ENCODE measurements around the gene MSH4. TPM values are rescaled to one million over a fixed set of nuclear protein-coding genes. Genes with fewer than 3 reads are reported as not detected.
"Not testable (repeated sequence)": the region's sequence is repeated elsewhere in the genome, so short reads cannot be mapped to it uniquely, and the experiment has no call there.

The MSH4 gene
- under 1 TPM; 0.14 to 0.53 (median 0.37) TPM for polyA plus RNA-seq (ENCODE audit: insufficient read length in 4 of 4)

DNA sequence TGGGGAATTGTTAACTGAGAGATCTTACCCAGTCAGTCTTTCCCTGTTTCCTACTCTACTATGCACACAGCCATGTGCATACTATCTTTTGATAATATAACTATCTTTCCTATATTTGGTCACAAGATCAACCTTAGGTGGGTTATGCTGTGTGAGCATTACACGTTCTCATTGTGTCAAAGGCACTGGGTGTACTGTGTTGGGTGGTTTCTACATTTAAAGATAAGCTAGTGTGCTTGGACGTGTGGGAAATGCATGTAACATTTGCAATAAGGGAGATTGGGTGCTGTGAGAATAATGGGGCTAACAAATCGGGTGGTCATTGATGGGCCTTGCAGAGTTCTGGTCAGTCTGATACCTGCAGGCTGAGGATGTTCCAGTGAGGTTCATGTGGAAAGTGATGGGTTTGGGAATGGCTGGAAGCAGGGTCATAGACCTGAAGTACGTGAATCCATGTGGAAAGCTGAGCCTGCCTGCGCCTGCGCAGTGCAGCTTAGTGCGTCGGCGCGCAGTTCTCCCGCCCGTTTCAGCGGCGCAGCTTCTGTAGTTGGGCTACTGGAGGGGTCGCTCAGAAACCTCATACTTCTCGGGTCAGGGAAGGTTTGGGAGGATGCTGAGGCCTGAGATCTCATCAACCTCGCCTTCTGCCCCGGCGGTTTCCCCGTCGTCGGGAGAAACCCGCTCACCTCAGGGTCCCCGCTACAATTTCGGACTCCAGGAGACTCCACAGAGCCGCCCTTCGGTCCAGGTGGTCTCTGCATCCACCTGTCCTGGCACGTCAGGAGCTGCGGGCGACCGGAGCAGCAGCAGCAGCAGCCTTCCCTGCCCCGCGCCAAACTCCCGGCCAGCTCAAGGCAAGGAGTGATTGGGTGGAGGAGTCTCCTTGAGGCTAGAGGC is at the start of gene MSH4:
Gene MSH4 (plus strand): TSS at position 507 of the 897 bp plus-strand sequence. CDS start 104 bp downstream, at position 611.
- DNase-seq (ENCODE audit: low read depth in 4 of 4, low spot score in 3 of 4), result no peak

DNA sequence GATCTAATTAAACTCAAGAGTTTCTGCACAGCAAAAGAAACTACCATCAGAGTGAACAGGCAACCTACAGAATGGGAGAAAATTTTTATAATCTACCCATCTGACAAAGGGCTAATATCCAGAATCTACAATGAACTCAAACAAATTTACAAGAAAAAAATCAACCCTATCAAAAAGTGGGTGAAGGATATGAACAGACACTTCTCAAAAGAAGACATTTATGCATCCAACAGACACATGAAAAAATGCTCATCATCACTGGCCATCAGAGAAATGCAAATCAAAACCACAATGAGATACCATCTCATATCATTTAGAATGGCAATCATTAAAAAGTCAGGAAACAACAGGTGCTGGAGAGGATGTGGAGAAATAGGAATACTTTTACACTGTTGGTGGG is 39.5 kb upstream of the MSH4 start:
- DNase-seq (ENCODE audit: low read depth in 4 of 4, low spot score in 3 of 4), result not testable (repeated sequence)

DNA sequence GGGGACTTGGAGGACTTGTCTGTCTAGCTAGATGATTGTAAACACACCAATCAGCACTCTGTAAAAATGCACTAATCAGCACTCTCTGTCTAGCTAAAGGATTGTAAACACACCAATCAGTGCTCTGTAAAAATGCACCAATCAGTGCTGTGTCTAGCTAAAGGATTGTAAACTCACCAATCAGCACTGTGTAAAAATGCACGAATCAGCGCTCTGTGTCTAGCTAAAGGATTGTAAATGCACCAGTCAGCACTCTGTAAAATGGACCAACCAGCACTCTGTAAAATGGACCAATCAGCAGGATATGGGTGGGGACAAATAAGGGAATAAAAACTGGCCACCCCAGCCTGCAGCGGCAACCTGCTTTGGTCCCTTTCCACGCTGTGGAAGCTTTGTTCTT is 38.1 kb upstream of the MSH4 start:
- not testable (repeated sequence) for DNase-seq (ENCODE audit: low read depth in 4 of 4, low spot score in 3 of 4)

DNA sequence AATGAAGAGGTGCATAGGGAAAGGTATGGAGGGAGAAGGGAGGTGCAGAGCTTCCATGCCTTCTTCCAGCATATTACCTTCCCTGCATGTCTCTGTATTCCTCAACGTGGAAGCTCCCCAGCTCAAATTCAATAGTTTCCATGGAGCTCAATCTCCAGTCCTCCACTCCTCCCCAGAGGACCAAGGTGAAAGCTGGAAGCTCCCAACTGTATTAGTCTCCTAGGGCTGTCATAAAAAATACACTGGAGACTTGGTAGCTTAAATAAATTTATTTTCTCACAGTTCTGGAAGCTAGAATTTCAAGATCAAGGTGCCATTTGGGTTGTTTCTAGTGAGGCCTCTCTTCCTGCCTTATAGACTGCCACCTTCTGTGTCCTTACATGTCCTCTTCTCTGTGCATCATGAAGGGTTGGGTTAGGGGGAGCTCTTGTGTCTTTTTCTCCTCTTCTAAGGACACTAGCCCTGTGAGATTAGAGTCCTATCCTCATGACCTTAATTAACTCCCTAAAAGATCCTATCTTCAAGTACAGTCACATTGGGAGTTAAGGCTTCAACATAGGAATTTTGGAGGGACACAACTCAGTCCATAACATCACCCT is 32.5 kb upstream of the MSH4 start:
- DNase-seq (ENCODE audit: low read depth in 4 of 4, low spot score in 3 of 4), result no peak

DNA sequence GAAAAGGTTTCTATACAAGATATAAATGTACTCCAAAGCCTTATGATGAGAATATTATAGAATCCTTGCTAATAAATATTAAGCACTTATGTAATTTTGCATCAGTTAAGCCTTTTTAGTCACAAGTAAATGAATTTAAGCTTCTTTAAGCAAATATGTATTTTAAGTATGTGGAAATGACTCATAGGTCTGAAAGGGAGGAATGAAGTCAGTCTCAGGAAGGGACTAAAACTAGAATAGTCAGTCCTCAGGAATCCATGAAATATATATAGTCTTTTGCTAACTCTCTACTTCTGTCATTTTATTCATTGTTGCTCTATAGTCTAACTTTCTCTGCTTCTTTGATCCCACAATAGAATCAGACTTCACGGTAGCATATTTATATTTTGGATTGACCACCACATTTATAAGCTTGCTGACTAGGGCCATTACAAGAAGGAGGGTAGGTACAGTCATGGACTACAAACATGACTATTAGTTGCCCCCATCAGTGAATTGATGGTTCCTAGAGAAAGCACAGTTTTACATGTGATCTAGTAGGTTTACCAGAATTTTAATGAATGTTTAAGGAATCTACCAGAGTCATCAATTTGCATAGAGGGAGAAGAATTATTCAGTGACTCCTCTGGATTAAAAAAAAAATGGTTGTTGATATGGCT is 30.9 kb upstream of the MSH4 start:
- DNase-seq (ENCODE audit: low read depth in 4 of 4, low spot score in 3 of 4), result no peak

DNA sequence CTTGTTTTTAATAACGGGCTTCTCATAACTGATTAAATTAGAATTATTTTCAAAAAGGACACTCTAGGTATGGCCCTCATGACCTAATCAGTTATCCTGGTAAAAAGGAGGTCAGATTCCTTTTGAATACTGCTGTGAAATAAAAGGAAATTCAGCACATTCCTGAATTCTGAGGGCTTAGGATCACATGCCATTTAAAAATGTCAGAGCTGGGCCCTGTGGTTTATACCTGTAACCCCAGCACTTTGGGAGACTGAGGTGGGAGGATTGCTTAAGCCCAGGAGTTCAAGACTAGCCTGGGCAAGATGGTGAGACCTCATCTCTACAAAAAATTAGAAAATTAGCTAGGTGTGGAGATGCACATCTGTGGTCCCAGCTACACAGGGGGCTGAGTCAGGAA is 28.7 kb upstream of the MSH4 start:
- DNase-seq (ENCODE audit: low read depth in 4 of 4, low spot score in 3 of 4), result no peak

DNA sequence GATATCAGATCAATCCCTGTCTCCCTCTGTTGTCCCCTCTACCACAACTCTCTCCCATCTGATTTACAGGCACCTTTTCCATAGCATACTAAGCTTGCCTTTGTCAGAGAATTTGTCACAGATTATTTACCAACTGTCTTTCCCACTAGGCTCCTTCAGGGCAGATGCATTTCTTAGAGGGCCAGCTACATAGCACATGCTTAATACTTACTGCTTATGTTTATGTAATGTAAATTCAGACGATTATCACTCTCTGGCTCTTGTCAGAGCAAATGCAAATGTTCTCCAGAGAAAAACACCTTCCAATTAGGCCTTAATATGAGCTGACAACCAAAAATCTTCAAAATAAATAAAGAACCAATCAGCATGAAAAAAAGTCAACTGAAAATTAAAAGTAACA is 25.9 kb upstream of the MSH4 start:
- no peak for DNase-seq (ENCODE audit: low read depth in 4 of 4, low spot score in 3 of 4)

DNA sequence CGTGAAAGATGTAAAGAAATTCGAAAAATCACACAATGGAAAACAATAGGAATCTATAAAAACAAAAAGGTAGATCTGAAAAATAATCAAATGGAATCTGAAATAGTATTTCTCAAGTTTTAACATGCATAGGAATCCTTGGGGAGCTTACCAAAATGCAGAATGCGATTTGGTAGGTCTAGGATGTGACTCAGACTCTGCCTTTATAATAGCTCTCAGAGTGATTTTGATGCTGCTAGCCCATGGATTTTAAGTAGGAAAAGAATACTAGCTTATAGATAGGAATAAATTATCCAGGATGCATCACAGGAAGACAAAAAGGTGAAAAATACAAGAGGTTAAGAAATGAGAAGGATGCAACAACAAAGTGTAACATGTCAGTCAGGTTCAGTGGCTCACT is 24.7 kb upstream of the MSH4 start:
- DNase-seq (ENCODE audit: low read depth in 4 of 4, low spot score in 3 of 4), result no peak

DNA sequence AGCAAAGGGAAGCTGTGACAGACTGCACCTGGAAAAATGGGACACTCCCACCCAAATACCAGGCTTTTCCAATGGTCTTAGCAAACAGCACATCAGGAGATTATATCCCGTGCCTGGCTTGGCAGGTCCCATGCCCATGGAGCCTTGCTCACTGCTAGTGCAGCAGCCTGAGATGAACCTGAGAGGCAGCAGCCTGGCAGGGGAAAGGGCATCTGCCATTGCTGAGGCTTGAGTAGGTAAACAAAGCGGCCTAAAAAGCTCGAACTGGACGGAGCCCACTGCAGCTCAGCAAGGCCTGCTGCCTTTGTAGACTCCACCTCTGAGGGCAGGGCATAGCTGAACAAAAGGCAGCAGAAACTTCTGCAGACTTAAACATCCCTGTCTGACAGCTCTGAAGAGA is 18.9 kb upstream of the MSH4 start:
- not testable (repeated sequence) for DNase-seq (ENCODE audit: low read depth in 4 of 4, low spot score in 3 of 4)

DNA sequence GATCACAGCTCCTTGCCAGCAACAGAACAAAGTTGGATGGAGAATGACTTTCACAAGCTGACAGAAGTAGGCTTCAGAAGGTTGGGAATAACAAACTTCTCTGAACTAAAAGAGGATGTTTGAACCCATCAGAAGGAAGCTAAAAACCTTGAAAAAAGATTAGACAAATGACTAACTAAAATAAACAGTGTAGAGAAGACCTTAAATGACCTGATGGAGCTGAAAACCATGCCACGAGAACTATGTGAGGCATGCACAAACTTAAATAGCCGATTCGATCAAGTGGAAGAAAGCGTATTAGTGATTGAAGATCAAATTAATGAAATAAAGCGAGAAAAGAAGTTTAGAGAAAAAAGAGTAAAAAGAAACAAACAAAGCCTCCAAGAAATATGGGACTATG is 18.0 kb upstream of the MSH4 start:
- DNase-seq (ENCODE audit: low read depth in 4 of 4, low spot score in 3 of 4), result not testable (repeated sequence)

DNA sequence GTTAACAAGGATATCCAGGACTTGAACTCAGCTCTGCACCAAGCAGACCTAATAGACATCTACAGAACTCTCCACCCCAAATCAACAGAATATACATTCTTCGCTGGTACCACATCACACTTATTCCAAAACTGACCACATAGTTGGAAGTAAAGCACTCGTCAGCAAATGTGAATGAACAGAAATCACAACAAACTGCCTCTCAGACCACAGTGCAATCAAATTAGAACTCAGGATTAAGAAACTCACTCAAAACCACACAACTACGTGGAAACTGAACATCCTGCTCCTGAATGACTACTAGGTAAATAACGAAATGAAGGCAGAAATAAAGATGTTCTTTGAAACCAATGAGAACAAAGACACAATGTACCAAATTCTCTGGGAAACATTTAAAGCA is 16.5 kb upstream of the MSH4 start:
- not testable (repeated sequence) for DNase-seq (ENCODE audit: low read depth in 4 of 4, low spot score in 3 of 4)

DNA sequence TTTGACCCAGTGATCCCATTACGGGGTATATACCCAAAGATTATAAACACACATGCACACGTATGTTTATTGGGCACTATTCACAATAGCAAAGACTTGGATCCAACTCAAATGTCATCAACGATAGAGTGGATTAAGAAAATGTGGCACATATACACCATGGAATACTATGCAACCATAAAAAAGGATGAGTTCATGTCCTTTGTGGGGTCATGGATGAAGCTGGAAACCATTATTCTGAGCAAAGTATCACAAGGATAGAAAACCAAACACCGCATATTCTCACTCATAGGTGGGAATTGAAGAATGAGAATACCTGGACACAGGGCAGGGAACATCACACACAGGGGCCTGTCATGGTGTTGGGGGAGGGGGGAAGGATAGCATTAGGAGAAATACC is 12.8 kb upstream of the MSH4 start:
- not testable (repeated sequence) for DNase-seq (ENCODE audit: low read depth in 4 of 4, low spot score in 3 of 4)

DNA sequence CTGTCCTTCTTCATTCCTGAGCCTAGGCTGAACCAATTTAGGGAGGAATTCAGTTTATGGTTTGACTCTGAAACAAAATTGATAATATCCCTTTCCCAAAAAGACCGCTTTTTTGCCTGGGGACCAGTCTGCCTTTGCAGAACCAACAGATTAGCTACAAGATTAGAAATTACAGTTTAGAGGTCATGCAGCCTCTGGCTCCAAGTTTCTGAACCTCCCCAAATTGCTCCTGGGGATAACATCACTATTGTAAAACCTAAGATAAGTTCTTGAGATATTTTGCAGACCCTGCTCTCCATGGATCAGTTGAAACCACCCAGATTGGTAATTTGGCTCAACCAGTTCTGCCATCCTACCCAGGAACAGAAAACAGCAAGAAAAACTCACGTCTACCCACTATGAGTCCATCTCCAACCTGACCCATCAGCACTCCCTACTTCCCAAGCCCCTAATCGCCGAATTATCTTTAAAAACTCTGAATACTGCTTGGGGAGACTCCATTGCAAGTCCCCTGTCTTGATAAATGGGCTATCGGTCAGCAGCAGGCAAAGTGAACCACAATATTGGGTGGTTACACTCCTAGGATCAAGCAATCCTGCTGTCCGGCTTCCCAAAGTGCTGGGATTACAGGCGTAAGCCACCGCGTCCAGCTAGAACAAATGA is 11.2 kb upstream of the MSH4 start:
- DNase-seq (ENCODE audit: low read depth in 4 of 4, low spot score in 3 of 4), result no peak

DNA sequence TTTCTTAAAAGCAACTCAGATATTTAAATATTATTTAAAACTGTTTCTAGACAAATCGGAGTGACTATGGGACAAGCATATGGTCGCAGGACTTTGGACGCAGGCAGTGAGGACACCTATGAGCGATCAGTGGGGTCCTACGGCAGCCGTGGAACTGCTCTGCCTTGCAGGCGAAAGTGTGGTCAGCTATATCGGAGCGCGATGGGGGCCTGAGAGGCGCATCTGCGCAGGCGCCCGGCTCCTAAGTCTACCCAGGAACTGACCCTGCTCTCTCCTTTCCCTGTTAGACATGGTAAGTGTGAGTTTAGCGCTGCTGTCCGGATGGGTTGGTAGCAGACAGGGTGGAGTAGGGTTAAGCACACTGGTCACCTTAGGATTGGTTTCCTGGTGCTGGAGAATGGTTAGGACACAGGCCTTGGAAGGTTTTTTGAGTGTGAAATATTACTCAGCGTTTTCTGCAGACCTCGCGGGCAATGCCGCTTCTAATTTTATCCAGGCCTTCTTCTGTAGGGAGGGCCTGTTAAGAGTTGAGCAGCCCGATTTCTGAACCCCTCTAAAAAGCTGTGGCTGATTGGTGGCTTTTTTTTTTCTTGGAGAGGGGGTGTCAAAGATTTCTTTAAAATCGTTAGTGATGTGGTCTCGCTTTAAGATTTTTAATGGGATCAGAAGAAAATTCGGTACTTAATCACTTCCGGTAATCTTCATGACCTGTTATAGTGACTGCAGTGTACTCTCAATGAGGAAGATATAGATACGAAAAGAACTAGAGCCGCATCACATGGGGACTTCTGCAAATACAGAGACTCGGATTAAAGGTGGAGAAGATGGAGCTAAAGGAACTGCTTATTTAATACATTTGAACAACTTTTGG is 10.5 kb upstream of the MSH4 start, which contains the start of gene RABGGTB:
Gene RABGGTB (plus strand): TSS at position 274 of the 871 bp plus-strand sequence. CDS start 16 bp downstream, at position 290.
- peak; percentile 94 to 96 (median 94) for DNase-seq (ENCODE audit: low read depth in 4 of 4, low spot score in 3 of 4)

DNA sequence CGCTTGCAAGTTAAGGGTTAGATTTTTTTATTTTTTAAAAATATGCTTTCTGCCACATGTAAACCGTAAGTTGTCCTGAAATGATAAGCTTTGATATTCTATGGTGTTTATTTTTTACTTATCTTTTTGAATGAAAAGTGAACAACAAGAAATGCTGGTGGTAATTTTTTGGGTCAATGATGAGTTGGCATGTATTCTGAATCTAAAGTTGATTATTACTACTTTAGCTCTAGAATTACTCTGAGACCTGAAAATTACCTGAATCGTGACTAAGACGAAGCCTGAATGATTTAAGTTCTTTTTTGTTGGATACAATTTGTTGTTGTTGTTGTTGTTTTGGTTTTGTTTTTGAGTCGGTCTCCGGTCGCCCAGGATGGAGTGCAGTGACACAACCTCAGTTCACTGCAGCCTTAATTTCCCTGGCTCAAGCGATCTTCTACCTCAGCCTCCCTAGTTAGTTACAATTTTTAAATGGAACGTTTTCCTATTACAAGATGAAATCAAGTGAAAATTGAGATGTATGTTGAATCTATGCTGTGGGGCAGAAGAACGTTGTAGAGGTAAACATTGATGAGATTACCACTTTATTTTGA is 9.7 kb upstream of the MSH4 start:
- no peak for DNase-seq (ENCODE audit: low read depth in 4 of 4, low spot score in 3 of 4)

DNA sequence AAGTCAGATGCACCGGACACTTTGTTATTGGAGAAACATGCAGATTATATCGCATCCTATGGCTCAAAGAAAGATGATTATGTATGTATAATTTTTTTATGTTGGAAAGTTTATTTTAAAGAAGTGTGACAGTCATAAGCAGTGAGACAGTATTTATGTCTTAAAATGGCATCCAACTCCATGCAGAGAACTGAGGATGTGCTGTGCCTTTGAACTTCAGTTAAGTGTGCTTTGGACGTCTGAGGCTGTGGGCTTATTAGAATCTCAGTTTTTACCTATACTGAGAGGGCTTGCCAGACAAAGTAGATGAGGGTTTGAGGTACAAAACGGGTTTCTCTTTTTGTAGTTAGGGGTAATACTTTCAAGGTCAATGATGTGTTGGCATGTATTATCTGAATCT is 9.2 kb upstream of the MSH4 start:
- DNase-seq (ENCODE audit: low read depth in 4 of 4, low spot score in 3 of 4), result no peak

DNA sequence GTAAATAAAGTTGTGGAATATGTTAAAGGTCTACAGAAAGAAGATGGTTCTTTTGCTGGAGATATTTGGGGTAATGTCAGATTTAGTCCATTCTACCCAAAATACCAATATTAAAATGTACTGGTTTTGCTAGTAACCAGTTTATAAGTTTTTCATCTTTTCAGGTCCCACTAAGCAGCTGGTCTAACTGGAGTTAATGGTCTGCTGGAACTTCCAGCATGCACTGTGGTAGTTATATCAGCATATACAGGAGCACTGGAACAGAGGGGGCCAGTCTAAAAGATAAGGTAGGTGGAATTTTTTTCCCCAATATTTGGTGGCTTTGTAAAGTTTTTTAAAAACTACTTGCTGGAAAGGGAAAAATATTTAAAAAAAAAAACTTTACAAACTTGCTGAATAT is 6.7 kb upstream of the MSH4 start:
- DNase-seq (ENCODE audit: low read depth in 4 of 4, low spot score in 3 of 4), result no peak

DNA sequence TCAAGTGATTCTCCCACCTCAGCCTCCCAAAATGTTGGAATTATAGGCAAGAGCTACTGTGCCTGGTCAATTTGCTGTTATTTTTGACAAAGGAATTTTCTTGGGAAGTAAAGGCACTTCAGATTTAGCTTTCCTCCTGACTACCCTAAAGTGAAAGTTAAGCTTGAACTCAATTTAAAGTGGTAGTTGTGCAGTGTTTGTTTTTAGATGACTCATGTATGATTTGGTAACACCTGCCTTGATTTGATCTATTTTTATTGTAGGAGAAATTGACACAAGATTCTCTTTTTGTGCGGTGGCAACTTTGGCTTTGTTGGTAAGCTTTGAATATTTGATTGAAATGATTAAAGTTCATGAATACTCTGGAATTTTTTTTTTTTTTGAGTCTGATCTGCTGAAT is 5.7 kb upstream of the MSH4 start:
- no peak for DNase-seq (ENCODE audit: low read depth in 4 of 4, low spot score in 3 of 4)

DNA sequence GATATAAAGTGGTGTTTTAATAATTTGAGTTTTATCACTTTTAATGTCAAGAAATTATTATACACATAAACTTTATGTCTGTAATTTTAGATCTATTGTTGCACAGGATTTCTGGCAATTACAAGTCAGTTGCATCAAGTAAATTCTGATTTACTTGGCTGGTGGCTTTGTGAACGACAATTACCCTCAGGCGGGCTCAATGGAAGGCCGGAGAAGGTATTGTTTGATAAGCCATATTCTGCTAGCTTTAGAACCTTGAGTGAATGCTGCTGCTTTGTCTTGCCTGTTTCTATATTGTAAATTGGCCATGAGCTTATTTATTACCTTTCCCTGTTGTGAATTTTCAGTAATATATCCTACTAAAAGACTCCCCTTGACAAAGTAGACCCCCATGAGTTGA is 4.6 kb upstream of the MSH4 start:
- DNase-seq (ENCODE audit: low read depth in 4 of 4, low spot score in 3 of 4), result no peak

DNA sequence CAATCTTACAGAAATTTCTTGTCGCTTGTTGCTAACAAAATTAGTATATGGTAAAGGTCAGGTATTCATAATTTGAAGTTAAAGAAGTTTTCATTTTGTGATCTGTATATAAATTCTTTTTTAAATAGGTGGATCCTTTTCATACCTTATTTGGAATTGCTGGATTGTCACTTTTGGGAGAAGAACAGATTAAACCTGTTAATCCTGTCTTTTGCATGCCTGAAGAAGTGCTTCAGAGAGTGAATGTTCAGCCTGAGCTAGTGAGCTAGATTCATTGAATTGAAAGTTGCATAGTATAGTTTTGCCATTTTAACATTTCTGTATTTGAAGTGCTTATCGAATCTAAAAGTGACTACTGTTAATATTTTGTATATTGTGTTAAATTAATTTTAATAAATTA is 2.3 kb upstream of the MSH4 start:
- DNase-seq (ENCODE audit: low read depth in 4 of 4, low spot score in 3 of 4), result no peak
